Loucy (cell line): ENCODE measurements around the gene TMEM132D.

Source experiments
- H2AFZ ChIP-seq: fragments of 200-600 bp; sonication (generic); 2 replicates; pipeline ENCODE4 v1.6.0; 2016; ENCODE audit warnings: antibody characterized with exemption, mild to moderate bottlenecking, low read length, moderate library complexity
- H3F3A ChIP-seq: fragments of 200-600 bp; 2 replicates; pipeline ENCODE4 v1.6.0; 2016; ENCODE audit warnings: antibody characterized with exemption, low read depth, mild to moderate bottlenecking
- H3K27me3 ChIP-seq: fragments of 200-600 bp; sonication (generic); 2 replicates; pipeline ENCODE4 v1.6.1; 2014; ENCODE audit warnings: low read length, mild to moderate bottlenecking; ENCODE audit not compliant: insufficient read depth, poor library complexity, severe bottlenecking
- H3K36me3 ChIP-seq: fragments of 200-600 bp; sonication (generic); 2 replicates; pipeline ENCODE4 v1.6.1; 2016; ENCODE audit warnings: low read length; ENCODE audit not compliant: insufficient read depth
- H3K4me1 ChIP-seq: fragments of 200-600 bp; sonication (generic); 2 replicates; pipeline ENCODE4 v1.5.1; 2014; ENCODE audit warnings: low read length, mild to moderate bottlenecking; ENCODE audit not compliant: insufficient read depth, poor library complexity, severe bottlenecking
- H3K4me2 ChIP-seq: fragments of 200-600 bp; sonication (generic); 2 replicates; pipeline ENCODE4 v1.6.0; 2014; ENCODE audit warnings: antibody characterized with exemption, low read length, low read depth, mild to moderate bottlenecking; ENCODE audit not compliant: poor library complexity, severe bottlenecking
- H3K4me3 ChIP-seq: fragments of 200-600 bp; sonication (generic); 2 replicates; pipeline ENCODE4 v1.5.1; 2014; ENCODE audit warnings: low read length, mild to moderate bottlenecking, mixed read lengths; ENCODE audit not compliant: poor library complexity, severe bottlenecking
- H3K79me2 ChIP-seq: fragments of 200-600 bp; sonication (generic); 2 replicates; pipeline ENCODE4 v1.6.1; 2014; ENCODE audit warnings: low read length; ENCODE audit not compliant: insufficient read depth
- H3K9ac ChIP-seq: fragments of 200-600 bp; sonication (generic); 2 replicates; pipeline ENCODE4 v1.6.0; 2014; ENCODE audit warnings: mild to moderate bottlenecking, low read depth, low read length, moderate library complexity; ENCODE audit not compliant: poor library complexity, severe bottlenecking
- H3K9me2 ChIP-seq: fragments of 200-600 bp; sonication (generic); replicated peaks from 2 replicates; pipeline ENCODE4 v1.6.1; 2016; ENCODE audit warnings: low read depth, low read length, mixed read lengths
- H3K9me3 ChIP-seq: fragments of 200-600 bp; sonication (generic); 2 replicates; pipeline ENCODE4 v1.6.1; 2014; ENCODE audit warnings: mild to moderate bottlenecking, antibody characterized with exemption, low read length, low read depth; ENCODE audit not compliant: insufficient read depth
- H4K20me1 ChIP-seq: fragments of 200-600 bp; sonication (generic); 2 replicates; pipeline ENCODE4 v1.6.0; 2014; ENCODE audit warnings: antibody characterized with exemption, low read length, mild to moderate bottlenecking; ENCODE audit not compliant: insufficient read depth, poor library complexity, severe bottlenecking
- CTCF ChIP-seq: fragments of 200-600 bp; sonication (generic); conservative IDR thresholded peaks from 2 replicates; pipeline ENCODE4 v1.5.1; 2014; ENCODE audit warnings: mild to moderate bottlenecking, antibody characterized with exemption, low read length
- EZH2phosphoT487 ChIP-seq: fragments of 200-600 bp; IDR thresholded peaks from 2 replicates; pipeline ENCODE4 v1.6.1; 2018; ENCODE audit warnings: antibody characterized with exemption, mild to moderate bottlenecking, moderate library complexity, borderline replicate concordance

Gene TMEM132D

GRCh38 chr12:129606239-129606638, 297.6 kb downstream of the TMEM132D start:
- H2AFZ ChIP-seq, result no peak overlapping the region
- no peak overlapping the region for H3K4me2 ChIP-seq
- H3K4me1 ChIP-seq, result no peaks in the 10 kb centered on the region
- no peaks in the 10 kb centered on the region for H3K9me2 ChIP-seq
- no peaks in the 10 kb centered on the region for H3K36me3 ChIP-seq
- H3K4me3 ChIP-seq, result no peak overlapping the region
- no peak for TF ChIP-seq EZH2phosphoT487
- TF ChIP-seq CTCF, result no peak
- H4K20me1 ChIP-seq, result no peaks in the 10 kb centered on the region
- no peaks in the 10 kb centered on the region for H3K27me3 ChIP-seq
- H3F3A ChIP-seq, result no peaks in the 10 kb centered on the region
- no peaks in the 10 kb centered on the region for H3K9me3 ChIP-seq
- H3K9ac ChIP-seq, result no peak overlapping the region
- H3K79me2 ChIP-seq, result no peaks in the 10 kb centered on the region

- Histone ChIP-seq H3K4me1 (no peaks in the 10 kb centered on the region), H3K4me2 (no peak overlapping the region), H2AFZ (no peak overlapping the region), H3K27me3 (no peaks in the 10 kb centered on the region), H3F3A (no peaks in the 10 kb centered on the region), H3K9ac (no peak overlapping the region), H3K9me2 (no peaks in the 10 kb centered on the region), H3K4me3 (no peak overlapping the region), H3K9me3 (no peaks in the 10 kb centered on the region), H3K36me3 (no peaks in the 10 kb centered on the region), H3K79me2 (no peaks in the 10 kb centered on the region), H4K20me1 (no peaks in the 10 kb centered on the region)
- no peak for TF ChIP-seq EZH2phosphoT487
- no peak for TF ChIP-seq CTCF
These were observed 298.2 kb downstream of the TMEM132D start for GRCh38 chr12:129605666-129606065.

- TF ChIP-seq CTCF (no peak), EZH2phosphoT487 (no peak)
These were observed 299.3 kb downstream of the TMEM132D start for GRCh38 chr12:129604506-129604905.

More at GRCh38 chr12:129604506-129604905, 299.3 kb downstream of the TMEM132D start:
- Histone ChIP-seq H3K27me3 (no peaks in the 10 kb centered on the region), H3K4me2 (no peak overlapping the region), H4K20me1 (no peaks in the 10 kb centered on the region), H3K79me2 (no peaks in the 10 kb centered on the region), H3F3A (no peaks in the 10 kb centered on the region), H3K9ac (no peak overlapping the region), H3K4me3 (no peak overlapping the region), H2AFZ (no peak overlapping the region), H3K4me1 (no peaks in the 10 kb centered on the region), H3K9me2 (no peaks in the 10 kb centered on the region), H3K36me3 (no peaks in the 10 kb centered on the region), H3K9me3 (no peaks in the 10 kb centered on the region)
